Mucosa of rectum (tissue), 2 donors: ENCODE data around the gene HAND1.

Experiments
- H3K27ac ChIP-seq, 2 donors: one replicate each; pipeline ENCODE4 v1.7.0; 2013; ENCODE audit warnings: inconsistent platforms in 2 of 2, low read depth in 2 of 2, low read length in 2 of 2
- H3K27me3 ChIP-seq, 2 donors: one replicate each; pipeline ENCODE4 v1.7.0; 2013; ENCODE audit warnings: low read length in 2 of 2; ENCODE audit not compliant: control insufficient read depth in 2 of 2, insufficient read depth in 2 of 2
- H3K36me3 ChIP-seq, 2 donors: one replicate each; pipeline ENCODE4 v1.7.0; 2013; ENCODE audit warnings: low read length in 2 of 2; ENCODE audit not compliant: control insufficient read depth in 2 of 2, insufficient read depth in 2 of 2
- H3K4me1 ChIP-seq, 2 donors: one replicate each; pipeline ENCODE4 v1.7.0; 2013; ENCODE audit warnings: low read length in 2 of 2, mild to moderate bottlenecking in 1 of 2; ENCODE audit not compliant: control insufficient read depth in 2 of 2, insufficient read depth in 2 of 2
- H3K4me3 ChIP-seq, 2 donors: one replicate each; pipeline ENCODE4 v1.7.0; 2013; ENCODE audit warnings: low read length in 2 of 2
- H3K9ac ChIP-seq, 2 donors: one replicate each; pipeline ENCODE4 v1.7.0; 2013; ENCODE audit warnings: low read length in 2 of 2, low read depth in 1 of 2, mild to moderate bottlenecking in 1 of 2
- H3K9me3 ChIP-seq, 2 donors: one replicate each; pipeline ENCODE4 v1.7.0; 2013; ENCODE audit warnings: low read length in 2 of 2; ENCODE audit not compliant: control insufficient read depth in 2 of 2
- donor health status: healthy.
- donor health status: Normal muscosa, but diverticular disease.

Gene HAND1

DNA sequence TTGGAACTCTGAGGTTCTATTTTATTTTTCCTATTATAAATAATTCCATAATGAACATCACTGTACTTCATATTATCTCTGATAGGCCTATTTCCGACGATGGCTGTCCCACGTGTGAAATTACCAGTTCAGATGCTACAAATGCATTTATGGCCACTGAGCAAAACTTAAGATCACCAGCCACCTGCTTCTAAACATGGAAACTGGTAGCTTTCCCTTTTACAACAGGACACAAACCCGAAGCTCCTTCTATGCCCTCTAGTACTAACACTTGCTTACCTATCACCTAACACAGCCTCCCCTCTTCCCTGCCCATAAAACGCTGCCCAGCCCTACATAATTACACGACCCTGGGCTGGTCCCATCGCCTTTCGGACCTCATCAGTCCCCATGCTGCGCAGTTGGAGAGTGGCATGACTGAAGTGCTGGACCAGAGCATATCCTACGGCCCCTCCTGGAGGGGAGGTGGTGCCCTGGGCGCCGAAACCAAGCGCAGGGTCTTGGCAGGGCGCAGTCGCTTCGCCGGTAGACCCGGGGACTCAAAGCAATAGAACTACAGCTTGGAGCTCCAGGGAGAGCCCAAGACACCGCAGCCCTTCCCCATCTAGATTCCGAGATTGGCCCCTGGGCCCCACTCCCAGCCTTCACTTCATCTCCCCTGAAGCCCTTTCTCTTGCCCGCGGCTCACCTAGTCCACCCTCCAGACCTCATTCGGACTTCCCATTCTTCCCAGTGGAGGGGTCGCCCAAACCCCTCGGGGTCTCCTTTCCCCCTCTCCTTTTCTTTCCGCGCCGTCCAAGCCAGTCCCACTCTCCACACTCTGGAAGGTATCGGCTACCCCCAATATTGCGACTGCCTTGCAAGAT lies 33.2 kb downstream of the HAND1 start:
- Histone ChIP-seq H3K4me3 (peak overlapping the region; percentile 72 to 92), H3K27ac (peak overlapping the region; percentile 57 to 84), H3K36me3 (peaks cover 17 to 21% of the 10 kb centered on the region in 2 donors), H3K9me3 (no peaks in the 10 kb centered on the region), H3K27me3 (no peaks in the 10 kb centered on the region), H3K9ac (peak overlapping the region; percentile 70 to 84), H3K4me1 (peaks cover 15 to 16% of the 10 kb centered on the region in 2 donors)

DNA sequence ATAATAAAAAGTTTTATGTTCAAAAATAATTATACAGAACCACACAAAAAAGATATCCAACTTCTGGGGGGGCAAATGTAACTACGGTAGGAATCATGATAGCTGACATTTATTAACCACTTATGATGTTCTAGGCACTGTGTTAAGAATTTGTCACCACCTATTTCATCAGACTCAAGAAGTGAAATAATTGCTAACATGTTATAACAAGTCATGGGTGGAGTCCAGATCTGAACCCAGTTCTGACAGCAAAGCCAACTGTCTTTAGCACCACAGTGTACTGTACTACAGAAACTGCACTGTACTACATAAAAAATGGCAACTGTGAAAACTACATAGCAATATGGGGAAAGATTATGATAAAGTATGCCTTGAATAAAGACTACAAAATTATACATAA lies 35.2 kb downstream of the HAND1 start:
- Histone ChIP-seq H3K4me3 (no peak overlapping the region), H3K9me3 (no peaks in the 10 kb centered on the region), H3K9ac (no peak overlapping the region), H3K4me1 (peaks cover 10 to 15% of the 10 kb centered on the region in 2 donors), H3K36me3 (peaks cover 21 to 32% of the 10 kb centered on the region in 2 donors), H3K27me3 (no peaks in the 10 kb centered on the region), H3K27ac (no peak overlapping the region)

DNA sequence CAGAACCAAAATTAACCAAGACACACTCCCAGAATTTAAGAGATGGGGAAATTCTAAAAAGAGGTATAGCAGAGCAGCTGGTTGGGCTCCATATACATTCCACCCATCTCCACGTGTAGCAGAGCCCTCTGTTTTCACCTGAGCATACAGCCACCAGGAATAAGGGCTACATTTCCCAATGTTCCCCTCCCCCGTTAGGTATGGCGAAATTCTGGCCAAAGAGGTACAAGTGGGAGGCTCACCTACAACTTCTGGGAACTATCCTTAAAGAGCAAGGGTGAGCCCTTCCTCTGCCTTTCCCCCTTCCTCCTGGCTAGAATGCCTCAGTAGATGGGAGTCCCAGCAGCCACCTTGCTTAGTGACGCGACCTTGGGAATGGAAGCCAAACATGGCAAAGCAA lies 37.5 kb downstream of the HAND1 start:
- Histone ChIP-seq H3K4me1 (peaks cover 7% of the 10 kb centered on the region in 2 donors), H3K4me3 (no peak overlapping the region), H3K9me3 (no peaks in the 10 kb centered on the region), H3K9ac (no peak overlapping the region), H3K36me3 (peaks cover 27 to 48% of the 10 kb centered on the region in 2 donors), H3K27ac (no peak overlapping the region), H3K27me3 (no peaks in the 10 kb centered on the region)

DNA sequence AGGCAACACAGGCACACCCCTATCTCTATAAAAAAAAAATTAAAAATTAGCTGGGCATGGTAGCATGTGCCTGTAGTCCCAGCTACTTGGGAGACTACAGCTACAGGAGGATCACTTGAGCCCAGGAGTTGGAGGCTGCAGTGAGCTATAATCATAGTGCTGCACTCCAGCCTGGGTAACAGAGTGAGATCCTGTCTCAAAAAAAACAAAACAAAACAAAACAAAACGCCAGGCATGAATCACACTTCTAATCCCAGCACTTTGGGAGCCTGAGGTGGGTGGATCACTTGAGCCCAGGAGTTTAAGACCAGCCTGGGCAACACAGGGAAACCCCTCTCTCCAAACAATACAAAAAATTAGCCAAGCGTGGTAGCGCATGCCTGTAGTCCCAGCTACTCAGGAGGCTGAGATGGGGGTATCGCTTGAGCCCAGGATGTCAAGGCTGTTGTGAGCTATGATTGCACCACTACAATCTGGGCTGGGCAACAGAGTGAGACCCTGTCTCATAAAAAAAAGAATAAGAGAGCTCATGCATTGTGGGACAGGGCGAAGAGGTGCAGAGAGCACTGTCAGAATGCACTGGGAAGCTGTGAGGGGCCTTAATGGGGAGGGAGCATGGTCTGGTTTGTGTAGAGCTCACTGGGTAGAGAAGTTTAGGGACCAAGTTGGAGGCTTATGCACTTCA lies 40.6 kb downstream of the HAND1 start:
- Histone ChIP-seq H3K36me3 (peaks cover 25 to 46% of the 10 kb centered on the region in 2 donors), H3K4me1 (no peaks in the 10 kb centered on the region), H3K27ac (no peak overlapping the region), H3K27me3 (no peaks in the 10 kb centered on the region), H3K9me3 (no peaks in the 10 kb centered on the region), H3K4me3 (no peak overlapping the region), H3K9ac (no peak overlapping the region)

DNA sequence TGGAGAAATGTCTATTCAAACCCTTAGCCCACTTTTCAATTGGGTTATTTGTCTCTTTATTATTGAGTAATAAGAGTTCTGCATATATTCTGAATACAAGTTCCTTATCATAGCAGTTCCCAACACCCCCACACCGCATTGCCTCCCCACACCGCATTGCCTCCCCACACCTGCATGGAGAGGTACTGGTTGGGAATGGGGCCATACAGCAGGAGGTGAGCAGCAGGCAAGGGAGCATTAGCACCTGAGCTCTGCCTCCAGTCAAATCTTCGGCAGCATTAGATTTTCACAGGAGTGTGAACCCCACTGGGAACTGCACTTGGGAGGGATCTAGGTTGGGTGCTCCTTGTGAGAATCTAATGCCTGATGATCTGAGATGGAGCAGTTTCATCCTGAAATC lies 42.8 kb downstream of the HAND1 start:
- peaks cover 10 to 29% of the 10 kb centered on the region in 2 donors for H3K36me3 ChIP-seq
- H3K27me3 ChIP-seq = no peaks in the 10 kb centered on the region
- H3K27ac ChIP-seq = no peak overlapping the region
- H3K4me1 ChIP-seq = no peaks in the 10 kb centered on the region
- H3K4me3 ChIP-seq = no peak overlapping the region
- H3K9me3 ChIP-seq = no peaks in the 10 kb centered on the region
- H3K9ac ChIP-seq = no peak overlapping the region

DNA sequence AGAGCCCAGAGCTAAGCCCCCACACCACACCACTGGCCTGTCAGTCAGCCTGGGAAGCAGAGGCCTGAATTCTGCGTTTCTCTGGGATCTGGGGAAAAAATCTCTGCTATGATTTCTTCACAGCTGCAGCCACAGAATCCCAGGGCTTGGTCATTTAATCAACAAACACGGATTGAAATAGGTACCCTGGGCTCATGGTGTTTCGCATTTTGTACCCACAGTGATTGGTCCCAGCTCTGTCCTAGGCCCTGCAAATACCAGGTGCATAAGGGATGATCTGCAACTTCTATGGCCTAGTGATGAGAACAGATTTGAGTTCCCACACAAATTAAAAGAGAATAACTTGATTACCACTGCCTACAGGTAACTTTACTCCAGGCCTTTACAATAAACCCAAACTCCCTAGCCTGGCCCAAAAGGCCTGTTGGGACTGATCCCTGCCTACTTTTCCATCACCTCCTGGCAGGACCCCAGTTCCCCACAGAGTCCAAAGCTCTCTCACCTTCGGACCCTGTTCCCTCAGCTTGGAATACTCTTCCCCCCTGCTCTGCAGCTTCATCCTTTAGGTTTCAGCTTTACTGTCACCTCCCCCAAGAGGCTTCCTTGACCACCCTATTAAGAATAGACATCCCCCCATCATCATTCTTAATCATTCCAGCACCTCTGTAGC lies 46.9 kb downstream of the HAND1 start:
- no peak overlapping the region for H3K9ac ChIP-seq
- no peaks in the 10 kb centered on the region for H3K4me1 ChIP-seq
- no peaks in the 10 kb centered on the region for H3K9me3 ChIP-seq
- H3K27ac ChIP-seq = no peak overlapping the region
- no peaks in the 10 kb centered on the region for H3K27me3 ChIP-seq
- H3K36me3 ChIP-seq = peaks cover 5% of the 10 kb centered on the region in 2 donors
- no peak overlapping the region for H3K4me3 ChIP-seq

DNA sequence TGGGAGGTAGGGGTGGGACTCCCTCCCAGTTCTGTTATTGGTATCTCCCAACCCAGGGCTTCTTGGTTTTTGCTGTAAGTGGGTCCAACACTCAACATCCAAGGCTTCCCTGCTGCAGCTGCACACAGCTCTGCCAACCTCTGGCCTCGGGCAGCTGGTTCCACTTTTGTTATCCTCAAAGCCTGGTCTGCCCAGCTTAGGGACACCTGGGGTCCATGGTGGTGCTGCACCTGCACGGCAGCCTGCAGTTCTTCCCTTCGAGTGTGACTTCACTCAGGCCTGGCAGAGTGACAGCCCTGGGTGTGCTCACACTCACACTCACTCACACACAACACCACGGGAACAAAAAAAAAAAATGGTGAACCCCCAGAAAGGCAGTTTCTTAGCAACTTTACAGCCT lies 47.6 kb downstream of the HAND1 start:
- no peak overlapping the region for H3K4me3 ChIP-seq
- H3K36me3 ChIP-seq = no peaks in the 10 kb centered on the region

DNA sequence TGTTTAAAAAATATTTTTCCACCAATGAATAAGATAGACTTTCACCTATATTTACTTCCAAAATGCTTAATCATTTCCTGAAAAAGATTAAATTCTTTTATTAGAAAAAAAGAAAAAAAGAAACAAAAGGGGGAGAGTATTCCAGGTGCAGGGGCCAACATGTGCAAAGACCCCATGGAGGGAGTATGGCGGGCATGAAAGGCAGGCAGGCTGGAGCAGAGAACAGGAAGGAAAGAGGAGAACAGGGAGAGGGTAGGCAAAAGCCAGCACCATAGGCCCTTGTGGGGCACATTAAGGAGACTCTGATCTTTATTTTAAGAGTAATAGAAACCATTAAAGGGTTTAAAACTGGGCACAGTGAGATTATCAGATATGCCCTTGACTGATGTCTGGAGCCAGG lies 48.7 kb downstream of the HAND1 start:
- H3K27ac ChIP-seq = no peak overlapping the region
- no peaks in the 10 kb centered on the region for H3K27me3 ChIP-seq
- H3K4me1 ChIP-seq = no peaks in the 10 kb centered on the region
- H3K4me3 ChIP-seq = no peak overlapping the region
- H3K9me3 ChIP-seq = no peaks in the 10 kb centered on the region
- no peaks in the 10 kb centered on the region for H3K36me3 ChIP-seq
- H3K9ac ChIP-seq = no peak overlapping the region

More for the DNA sequence above, 47.6 kb downstream of the HAND1 start:
- Histone ChIP-seq H3K27ac (no peak overlapping the region), H3K9me3 (no peaks in the 10 kb centered on the region), H3K27me3 (no peaks in the 10 kb centered on the region), H3K4me1 (no peaks in the 10 kb centered on the region), H3K9ac (no peak overlapping the region)

DNA sequence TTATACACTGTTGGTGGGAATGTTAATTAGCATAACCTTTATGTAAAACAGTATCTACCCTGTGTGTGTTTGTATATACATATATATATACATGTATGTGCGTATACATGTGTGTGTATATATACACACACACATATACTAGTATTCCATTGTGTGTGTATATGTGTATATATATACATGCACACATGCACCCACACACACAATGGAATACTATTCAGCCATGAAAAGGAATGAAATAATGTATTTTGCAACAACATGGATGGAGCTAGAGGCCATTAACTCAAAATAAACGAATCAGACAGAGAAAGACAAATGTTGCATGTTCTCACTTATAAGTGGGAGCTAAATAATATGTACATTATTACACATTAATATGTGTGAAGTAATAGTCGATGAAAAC lies 49.8 kb downstream of the HAND1 start:
- no peaks in the 10 kb centered on the region for H3K4me1 ChIP-seq
- H3K27ac ChIP-seq = no peak overlapping the region
- no peaks in the 10 kb centered on the region for H3K9me3 ChIP-seq
- H3K9ac ChIP-seq = no peak overlapping the region
- H3K27me3 ChIP-seq = no peaks in the 10 kb centered on the region
- no peak overlapping the region for H3K4me3 ChIP-seq
- H3K36me3 ChIP-seq = no peaks in the 10 kb centered on the region
